DND-41 (cell line): ENCODE measurements around the gene CALML6.

Experiments
- ATAC-seq: fragments of 200-7000 bp; cut with Tn5 transposase; 3 replicates; pipeline ENCODE4 v1.9.1; 2021; ENCODE audit warnings: low read depth; ENCODE audit not compliant: insufficient read depth
- DNase-seq: peaks from one replicate; pipeline ENCODE4 v3.0.0-alpha.2; 2020
- H2AFZ ChIP-seq: 2 replicates; pipeline ENCODE4 v1.6.0; 2012; ENCODE audit warnings: low read depth, low read length
- H3K27ac ChIP-seq: 2 replicates; pipeline ENCODE4 v1.5.1; 2012; ENCODE audit warnings: low read length, inconsistent platforms
- H3K27me3 ChIP-seq: fragments of 200-600 bp; sonication (generic); 2 replicates; pipeline ENCODE4 v1.6.0; 2012; ENCODE audit warnings: low read length, mild to moderate bottlenecking, inconsistent platforms; ENCODE audit not compliant: insufficient read depth, poor library complexity
- H3K36me3 ChIP-seq: 2 replicates; pipeline ENCODE4 v1.5.1; 2012; ENCODE audit warnings: low read length, inconsistent platforms; ENCODE audit not compliant: insufficient read depth
- H3K4me1 ChIP-seq: 2 replicates; pipeline ENCODE4 v1.5.1; 2012; ENCODE audit warnings: mild to moderate bottlenecking, low read length; ENCODE audit not compliant: insufficient read depth
- H3K4me2 ChIP-seq: 2 replicates; pipeline ENCODE4 v1.6.0; 2012; ENCODE audit warnings: mild to moderate bottlenecking, moderate library complexity, low read length, inconsistent platforms; ENCODE audit not compliant: insufficient read depth
- H3K4me3 ChIP-seq, 2 experiments: fragments of 200-600 bp in 1 of 2; shearing (Covaris generic) in 1 of 2; 2 replicates each; pipeline ENCODE4 v1.5.1; 2012 to 2016; ENCODE audit warnings: inconsistent platforms in 2 of 2, low read length in 2 of 2, mild to moderate bottlenecking in 2 of 2, low read depth in 1 of 2, moderate library complexity in 1 of 2
- H3K79me2 ChIP-seq: 2 replicates; pipeline ENCODE4 v1.6.0; 2012; ENCODE audit warnings: low read length, inconsistent platforms; ENCODE audit not compliant: insufficient read depth
- H3K9ac ChIP-seq: 2 replicates; pipeline ENCODE4 v1.6.0; 2012; ENCODE audit warnings: low read depth, mild to moderate bottlenecking, inconsistent platforms, low read length, moderate library complexity
- H3K9me3 ChIP-seq: 2 replicates; pipeline ENCODE4 v1.5.1; 2012; ENCODE audit warnings: low read length, moderate library complexity, mild to moderate bottlenecking, inconsistent platforms; ENCODE audit not compliant: insufficient read depth, severe bottlenecking
- H4K20me1 ChIP-seq: 2 replicates; pipeline ENCODE4 v1.6.0; 2012; ENCODE audit warnings: low read length; ENCODE audit not compliant: insufficient read depth
- EZH2 ChIP-seq: IDR thresholded peaks from 3 replicates; pipeline ENCODE4 v1.6.1; 2012; ENCODE audit warnings: borderline replicate concordance, low read depth, mild to moderate bottlenecking, moderate library complexity, low read length, inconsistent platforms; ENCODE audit not compliant: severe bottlenecking
- TF ChIP-seq, protein P1 (sequence below): IDR thresholded peaks from 2 replicates; pipeline ENCODE4 v1.5.1; 2012; ENCODE audit warnings: borderline replicate concordance, low read length, moderate library complexity, mild to moderate bottlenecking; ENCODE audit not compliant: poor library complexity, severe bottlenecking; ENCODE audit errors: extremely low read depth

CALML6 gene

DNA sequence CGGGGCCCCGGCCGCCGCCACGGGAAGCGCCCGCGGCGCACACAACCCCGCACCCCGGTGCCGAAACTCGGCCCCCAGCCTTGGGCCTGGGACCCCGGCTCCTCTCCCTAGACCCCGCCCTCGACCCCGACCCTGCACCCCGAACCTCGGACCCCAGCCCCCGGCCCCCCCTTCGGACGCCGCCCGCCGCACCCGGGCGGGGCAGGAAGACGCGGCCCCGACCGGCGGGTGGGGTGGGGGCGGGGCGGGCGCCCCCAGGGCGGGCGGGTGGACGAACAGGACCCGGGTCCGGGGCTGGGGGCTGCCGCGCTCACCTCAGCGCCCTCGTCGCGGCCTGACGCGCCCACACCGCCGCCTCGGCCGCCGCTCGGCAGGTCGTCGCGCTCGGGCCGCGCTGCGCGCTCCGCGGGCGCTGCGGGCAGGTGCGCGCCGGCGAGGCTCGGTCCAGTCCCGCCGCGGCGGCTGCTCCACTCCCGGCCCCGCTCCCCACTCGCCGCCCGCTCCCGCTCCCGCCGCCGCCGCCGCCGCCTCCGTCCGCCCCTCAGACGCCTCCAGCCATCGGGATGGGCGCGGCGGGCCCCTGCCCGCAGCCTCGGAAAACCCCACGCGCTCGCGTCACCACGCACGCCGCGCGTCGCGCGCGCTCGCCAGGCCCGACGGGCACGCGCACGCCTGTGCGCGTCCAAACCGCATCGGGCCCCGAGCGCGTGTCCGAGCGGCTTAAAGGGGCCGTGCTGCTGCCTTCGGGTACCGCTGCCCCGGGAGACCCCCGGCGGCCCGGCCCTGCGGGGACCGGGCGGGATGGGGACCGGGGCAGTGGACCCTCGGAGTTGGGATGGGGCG, 24.3 kb upstream of the CALML6 start, which contains the start of gene GNB1:
Gene GNB1, minus strand, starts transcription at position 582 of the 843 bp plus-strand sequence. CDS start 65,634 bp downstream, outside the sequence.
- H3K4me2 ChIP-seq: peak within 1 kb of the TSS; percentile 85
- no peaks in the 10 kb centered on the region for H3K27me3 ChIP-seq
- peak within 1 kb of the TSS; percentile 95 for H3K9ac ChIP-seq
- peaks cover 64% of the 10 kb centered on the region for H3K79me2 ChIP-seq
- peaks cover 45% of the 10 kb centered on the region for H3K4me1 ChIP-seq
- H3K4me3 ChIP-seq: peak within 1 kb of the TSS; percentile 79 to 87
- ATAC-seq (peak; percentile 65), DNase-seq (peak; percentile 88)
- no peaks in the 10 kb centered on the region for H3K36me3 ChIP-seq
- no peaks in the 10 kb centered on the region for H3K9me3 ChIP-seq
- TF ChIP-seq EZH2: no peak
- TF ChIP-seq, protein P1, sequence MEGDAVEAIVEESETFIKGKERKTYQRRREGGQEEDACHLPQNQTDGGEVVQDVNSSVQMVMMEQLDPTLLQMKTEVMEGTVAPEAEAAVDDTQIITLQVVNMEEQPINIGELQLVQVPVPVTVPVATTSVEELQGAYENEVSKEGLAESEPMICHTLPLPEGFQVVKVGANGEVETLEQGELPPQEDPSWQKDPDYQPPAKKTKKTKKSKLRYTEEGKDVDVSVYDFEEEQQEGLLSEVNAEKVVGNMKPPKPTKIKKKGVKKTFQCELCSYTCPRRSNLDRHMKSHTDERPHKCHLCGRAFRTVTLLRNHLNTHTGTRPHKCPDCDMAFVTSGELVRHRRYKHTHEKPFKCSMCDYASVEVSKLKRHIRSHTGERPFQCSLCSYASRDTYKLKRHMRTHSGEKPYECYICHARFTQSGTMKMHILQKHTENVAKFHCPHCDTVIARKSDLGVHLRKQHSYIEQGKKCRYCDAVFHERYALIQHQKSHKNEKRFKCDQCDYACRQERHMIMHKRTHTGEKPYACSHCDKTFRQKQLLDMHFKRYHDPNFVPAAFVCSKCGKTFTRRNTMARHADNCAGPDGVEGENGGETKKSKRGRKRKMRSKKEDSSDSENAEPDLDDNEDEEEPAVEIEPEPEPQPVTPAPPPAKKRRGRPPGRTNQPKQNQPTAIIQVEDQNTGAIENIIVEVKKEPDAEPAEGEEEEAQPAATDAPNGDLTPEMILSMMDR: no peak
- H4K20me1 ChIP-seq: peaks cover 43% of the 10 kb centered on the region
- H2AFZ ChIP-seq: peak within 1 kb of the TSS; percentile 85
- peak within 1 kb of the TSS; percentile 89 for H3K27ac ChIP-seq

DNA sequence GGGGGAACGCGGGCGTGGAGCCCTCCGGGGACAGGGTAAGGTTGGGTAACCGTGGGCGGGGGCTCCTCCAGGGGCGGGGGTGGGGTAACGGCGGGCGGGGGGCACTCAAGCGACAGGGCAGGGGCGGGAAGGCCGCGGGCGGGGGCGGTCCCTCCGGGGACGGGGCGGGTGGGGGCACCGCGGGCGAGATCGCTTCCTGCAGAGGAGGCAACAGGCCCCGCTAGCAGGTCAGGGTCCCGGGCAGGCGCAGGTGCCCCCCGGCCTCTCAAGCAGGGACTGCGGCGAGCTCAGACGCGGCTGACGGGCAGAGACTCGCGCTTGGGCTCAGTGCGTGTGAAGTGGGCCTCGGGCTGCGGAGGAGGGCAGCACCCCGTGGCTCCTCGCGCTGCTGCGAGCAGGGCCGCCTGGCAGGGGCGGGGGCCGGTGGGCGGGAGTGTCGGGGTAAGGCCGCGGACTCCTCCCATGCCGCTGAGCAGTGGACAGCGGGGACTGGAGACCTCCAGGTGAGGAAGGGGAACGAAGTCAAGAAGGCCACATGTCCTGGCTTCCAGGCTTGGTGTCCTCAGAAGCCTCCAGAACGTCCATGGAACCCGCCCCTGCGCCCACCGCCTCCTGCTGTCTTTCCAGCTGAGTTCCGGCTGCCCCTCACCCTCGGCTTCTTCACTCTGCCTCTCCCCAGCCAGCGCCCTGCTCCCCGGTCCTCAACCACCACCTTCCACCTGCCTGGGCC, 23.5 kb upstream of the CALML6 start:
- H3K4me3 ChIP-seq: peak overlapping the region; percentile 53 to 87; a peak in 3 of 4 replicates

DNA sequence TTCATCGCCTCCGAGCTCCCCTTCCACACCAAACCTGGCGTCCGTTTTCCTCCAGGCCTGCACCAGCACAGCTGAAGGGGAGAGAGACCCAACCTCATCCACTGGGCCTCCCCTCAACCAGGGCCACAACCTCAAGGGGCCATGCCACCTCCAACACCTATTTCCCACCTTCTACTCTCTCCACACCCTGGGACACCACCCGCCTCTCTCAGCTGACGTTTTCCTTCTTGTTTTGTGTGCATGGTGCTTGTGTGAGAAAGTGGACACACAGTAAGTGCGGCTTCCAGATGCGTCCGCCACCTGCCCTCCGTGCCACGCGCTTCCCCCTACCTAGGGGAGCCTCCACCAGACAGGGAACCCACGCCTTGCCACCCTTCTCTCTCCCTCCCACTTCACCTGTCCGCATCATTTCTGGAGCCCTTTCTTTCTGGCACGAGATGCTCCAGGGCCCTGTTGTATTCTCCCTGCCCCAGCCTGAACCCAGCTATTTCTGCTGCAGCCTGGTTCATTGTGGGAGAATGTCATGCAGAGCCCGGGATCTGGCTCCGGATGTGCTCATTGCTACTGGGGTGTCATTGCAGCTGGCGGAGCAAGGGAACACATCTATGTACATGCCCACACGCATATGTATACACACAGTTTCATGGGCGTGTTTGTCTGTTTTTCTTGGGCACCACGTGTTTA, 22.8 kb upstream of the CALML6 start:
- DNase-seq: no peak
- TF ChIP-seq, protein P1: no peak
- TF ChIP-seq EZH2: no peak
- Histone ChIP-seq H4K20me1 (peaks cover 28% of the 10 kb centered on the region), H3K36me3 (no peaks in the 10 kb centered on the region), H3K4me3 (peak overlapping the region; percentile 53 to 87; a peak in 3 of 4 replicates), H3K9ac (peak overlapping the region; percentile 95), H3K9me3 (no peaks in the 10 kb centered on the region), H3K79me2 (peaks cover 49% of the 10 kb centered on the region), H3K4me1 (peaks cover 33% of the 10 kb centered on the region), H3K27ac (peak overlapping the region; percentile 86), H2AFZ (peak overlapping the region; percentile 85), H3K27me3 (no peaks in the 10 kb centered on the region), H3K4me2 (peak overlapping the region; percentile 85)
- no peak for ATAC-seq

More for the DNA sequence above, 23.5 kb upstream of the CALML6 start:
- no peak for TF ChIP-seq EZH2
- TF ChIP-seq, protein P1: no peak
- H3K36me3 ChIP-seq: no peaks in the 10 kb centered on the region
- H3K27me3 ChIP-seq: no peaks in the 10 kb centered on the region
- peaks cover 35% of the 10 kb centered on the region for H4K20me1 ChIP-seq
- ATAC-seq (peak; percentile 70), DNase-seq (peak; percentile 85)
- peaks cover 56% of the 10 kb centered on the region for H3K79me2 ChIP-seq
- peak overlapping the region; percentile 85 for H2AFZ ChIP-seq
- peaks cover 38% of the 10 kb centered on the region for H3K4me1 ChIP-seq
- H3K9ac ChIP-seq: peak overlapping the region; percentile 95
- H3K4me2 ChIP-seq: peak overlapping the region; percentile 85
- H3K27ac ChIP-seq: peak overlapping the region; percentile 86
- H3K9me3 ChIP-seq: no peaks in the 10 kb centered on the region
